EL (cell line): ENCODE data around the gene RORB.
A peak's percentile ranks its signal among the peaks of the same experiment; 100 is the strongest.

Experiments
- DNase-seq: peaks from one replicate; pipeline ENCODE4 v3.0.0-alpha.2; 2016

Gene RORB

DNA sequence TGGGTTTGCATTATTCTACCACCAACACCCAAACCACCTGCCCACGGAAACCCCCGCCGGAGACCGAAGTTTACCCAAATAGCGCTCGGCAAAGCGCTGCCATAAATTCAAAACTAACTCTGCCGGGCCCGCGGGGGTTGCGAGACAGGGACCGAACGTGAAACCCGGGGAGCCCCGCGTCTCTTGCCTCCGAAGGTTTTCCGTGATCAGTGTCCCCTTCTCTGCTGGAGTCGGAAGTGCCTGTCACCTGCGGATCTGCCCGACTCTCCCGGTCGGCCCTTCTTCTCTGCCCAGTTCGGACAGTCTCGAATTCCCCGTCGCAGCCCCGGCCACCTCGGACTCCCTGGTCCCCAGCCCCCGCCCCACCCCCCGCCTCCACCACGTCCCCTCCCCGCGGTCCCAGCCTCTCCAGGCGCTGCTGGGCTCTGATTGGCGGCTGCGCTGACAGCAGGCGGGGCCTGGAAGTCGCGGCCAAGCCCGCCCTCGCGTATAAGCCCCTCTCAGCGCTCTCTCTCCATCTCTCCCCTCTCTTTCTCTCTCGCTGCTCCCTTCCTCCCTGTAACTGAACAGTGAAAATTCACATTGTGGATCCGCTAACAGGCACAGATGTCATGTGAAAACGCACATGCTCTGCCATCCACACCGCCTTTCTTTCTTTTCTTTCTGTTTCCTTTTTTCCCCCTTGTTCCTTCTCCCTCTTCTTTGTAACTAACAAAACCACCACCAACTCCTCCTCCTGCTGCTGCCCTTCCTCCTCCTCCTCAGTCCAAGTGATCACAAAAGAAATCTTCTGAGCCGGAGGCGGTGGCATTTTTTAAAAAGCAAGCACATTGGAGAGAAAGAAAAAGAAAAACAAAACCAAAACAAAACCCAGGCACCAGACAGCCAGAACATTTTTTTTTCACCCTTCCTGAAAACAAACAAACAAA lies at the start of gene RORB:
Gene RORB (plus strand): TSS at position 517 of the 929 bp plus-strand sequence. CDS start 642 bp downstream, outside the sequence.
- peak; percentile 26 for DNase-seq

DNA sequence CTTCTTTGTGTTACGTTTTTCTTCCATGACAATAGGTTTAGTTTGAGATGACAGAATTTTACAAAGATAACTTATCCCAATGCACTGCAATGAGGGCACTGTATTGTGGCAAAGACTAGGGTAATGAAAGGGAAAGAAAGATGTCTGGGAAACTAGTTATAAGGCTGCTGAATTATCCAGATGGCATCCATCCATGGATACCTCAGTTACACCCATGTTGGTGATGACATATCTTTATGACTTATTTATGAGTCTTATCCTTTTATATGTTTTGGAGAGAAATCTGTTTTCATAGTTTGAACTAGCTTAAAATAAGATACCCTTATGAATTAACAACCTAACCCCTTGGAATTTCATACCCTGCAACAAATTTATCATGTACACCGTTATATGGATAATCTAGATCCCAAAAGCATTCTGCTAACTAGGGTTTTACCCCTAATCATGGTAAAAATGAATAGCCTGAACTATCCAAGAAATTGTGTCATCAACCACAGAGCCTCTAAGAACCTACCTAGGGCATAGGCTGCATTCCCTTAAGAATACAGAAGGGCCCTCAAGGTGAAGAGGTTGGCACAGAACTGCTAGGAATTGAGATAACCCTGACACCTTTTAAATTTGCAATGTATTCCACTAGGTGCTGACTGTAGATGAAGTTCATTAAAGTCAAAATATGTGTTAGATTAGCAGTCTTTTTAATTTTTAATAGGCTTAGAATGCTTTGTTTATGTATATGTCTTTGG lies 49.5 kb upstream of the RORB start:
- no peak for DNase-seq

DNA sequence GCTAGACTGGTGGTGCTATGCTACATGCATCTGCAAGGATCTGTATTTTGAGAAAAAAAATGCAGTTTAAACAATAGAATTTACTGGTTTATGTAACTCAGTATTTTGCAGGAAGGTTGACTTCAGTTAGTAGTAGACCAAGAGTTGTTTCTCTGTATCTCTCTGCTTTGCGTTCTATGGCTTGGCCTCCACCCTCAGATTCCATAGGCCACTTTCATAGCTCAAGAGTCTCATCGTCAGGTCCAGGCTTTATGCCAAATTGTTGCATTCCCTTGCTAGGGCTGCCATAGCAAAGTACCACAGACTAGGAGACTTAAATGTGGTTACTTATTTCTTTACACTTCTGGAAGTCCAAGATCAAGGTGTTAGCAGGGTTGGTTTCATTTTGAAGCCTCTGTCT lies 48.1 kb upstream of the RORB start:
- DNase-seq: no peak

DNA sequence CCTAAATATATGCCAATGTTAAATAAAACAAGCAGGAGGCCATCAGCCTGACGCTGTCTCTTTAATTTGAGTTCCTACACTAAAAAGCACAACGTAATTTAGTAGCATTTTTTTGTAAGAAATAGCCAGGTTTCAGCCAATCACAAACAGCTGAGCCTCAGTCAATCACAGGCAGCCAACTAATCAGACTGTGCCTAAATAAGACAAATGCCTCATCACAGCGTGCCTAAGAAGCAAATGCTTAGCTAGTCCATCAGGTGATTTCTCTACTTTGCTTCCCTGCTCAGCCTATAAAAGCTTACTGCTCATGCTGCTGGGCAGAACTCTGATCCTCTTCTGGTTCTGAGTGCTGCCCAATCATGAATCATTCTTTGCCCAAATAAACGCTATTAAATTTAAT lies 38.3 kb upstream of the RORB start:
- no peak for DNase-seq

DNA sequence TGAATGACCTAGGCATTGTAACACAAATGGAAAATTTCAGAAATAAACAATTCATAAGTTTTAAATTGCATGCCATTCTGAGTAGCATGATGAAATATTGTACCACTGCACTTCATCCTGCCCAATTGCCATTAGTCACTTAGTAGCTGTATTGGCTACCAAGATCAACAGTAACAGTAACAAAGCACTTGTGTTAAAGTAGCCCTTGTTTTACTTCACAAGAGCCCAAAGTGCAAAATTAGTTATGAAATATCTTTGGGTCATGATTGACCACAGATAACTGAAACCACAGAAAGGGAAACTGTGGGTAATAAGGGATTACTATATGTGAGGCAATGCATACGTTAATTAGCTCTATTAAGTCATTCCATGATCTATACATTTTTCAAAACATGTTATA lies 33.3 kb upstream of the RORB start:
- DNase-seq: no peak

DNA sequence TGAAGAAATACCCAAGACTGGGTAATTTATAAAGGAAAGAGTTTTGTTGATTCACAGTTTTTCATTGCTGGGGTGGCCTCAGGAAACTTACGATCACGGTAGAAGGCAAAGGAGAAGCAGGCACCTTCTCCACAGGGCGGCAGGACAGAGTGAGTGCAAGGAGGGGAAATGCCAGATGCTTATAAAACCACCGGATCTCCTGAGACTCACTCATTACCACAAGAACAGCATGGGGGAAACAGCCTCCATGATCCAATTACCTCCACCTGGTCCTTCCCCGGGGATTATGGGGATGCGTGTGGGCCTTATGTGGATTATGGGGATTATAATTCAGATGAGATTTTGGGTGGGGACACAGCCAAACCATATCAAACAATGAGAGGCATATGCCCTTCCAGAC lies 18.5 kb upstream of the RORB start:
- DNase-seq: no peak

DNA sequence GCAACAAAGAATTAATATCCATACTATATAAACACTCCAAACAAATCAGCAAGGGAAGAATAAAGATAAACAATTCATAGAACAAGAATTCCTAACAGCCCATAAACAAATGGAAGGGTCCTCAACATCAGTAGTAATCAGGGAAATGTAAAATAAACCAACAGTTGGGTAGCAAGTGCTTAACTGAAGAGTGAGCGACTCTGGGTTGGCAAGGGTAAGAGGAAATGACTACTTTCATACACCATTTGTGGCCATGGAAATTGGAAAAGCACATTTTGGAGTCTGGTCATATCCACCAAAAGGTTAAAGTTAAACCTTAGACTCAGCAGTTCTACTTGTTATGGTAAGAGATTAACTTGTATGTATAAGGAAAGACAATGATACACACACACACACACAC lies 17.4 kb upstream of the RORB start:
- DNase-seq: no peak

DNA sequence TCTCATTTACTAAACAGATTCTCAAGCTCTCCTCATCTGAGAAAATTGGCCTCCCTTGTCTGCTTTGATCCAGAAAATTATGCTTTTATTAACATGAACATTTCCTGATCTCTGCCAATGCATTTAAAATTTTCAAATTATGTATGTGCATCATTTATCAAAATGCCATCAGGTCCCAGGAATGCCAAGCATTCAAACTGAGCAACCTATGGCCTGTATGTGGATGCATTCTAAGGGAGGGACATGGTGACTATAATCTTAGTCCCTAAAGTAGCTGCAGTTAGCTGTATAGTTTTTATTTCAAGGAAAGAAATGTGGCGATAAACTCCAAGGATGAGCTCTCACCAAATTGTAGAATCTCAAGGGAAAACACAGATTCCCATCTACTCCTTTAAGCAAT lies 9.7 kb upstream of the RORB start:
- no peak for DNase-seq

DNA sequence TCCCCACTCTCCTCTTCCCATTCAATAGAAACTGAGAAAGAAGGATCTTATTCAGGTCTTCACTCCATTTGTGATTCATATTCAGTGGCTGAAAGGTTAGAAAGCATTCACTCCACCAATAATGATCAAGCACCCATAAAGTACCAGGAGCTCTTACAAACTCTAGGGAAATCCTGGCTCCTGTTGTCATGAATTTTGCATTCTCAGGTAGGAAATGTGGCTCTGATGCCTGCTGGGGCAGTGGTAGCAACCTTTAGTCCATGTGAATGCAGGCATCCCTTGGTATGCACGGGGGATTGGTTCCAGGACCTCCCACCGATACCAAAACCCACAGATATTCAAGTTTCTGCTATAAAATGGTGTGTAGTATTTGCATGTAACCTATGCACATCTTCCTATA lies 3.6 kb upstream of the RORB start:
- no peak for DNase-seq

DNA sequence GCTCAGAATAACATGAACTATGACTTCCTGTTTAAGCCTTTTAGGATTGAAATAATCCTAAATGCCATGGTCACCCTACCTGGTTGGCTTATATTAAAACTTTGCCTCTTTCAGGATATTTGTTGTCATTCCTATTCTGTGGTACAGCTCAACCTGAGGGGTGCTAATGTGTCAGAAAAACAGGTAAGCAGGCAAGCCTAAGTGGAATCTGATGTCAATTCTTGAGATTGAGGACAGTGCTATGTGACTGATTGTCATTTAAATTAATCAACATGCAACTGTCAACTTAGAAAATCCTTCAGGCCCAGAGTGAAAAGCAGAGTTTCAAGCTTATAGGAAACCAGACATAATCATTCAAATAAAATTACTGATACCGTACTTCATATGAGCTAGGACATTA lies 2.6 kb upstream of the RORB start:
- no peak for DNase-seq

DNA sequence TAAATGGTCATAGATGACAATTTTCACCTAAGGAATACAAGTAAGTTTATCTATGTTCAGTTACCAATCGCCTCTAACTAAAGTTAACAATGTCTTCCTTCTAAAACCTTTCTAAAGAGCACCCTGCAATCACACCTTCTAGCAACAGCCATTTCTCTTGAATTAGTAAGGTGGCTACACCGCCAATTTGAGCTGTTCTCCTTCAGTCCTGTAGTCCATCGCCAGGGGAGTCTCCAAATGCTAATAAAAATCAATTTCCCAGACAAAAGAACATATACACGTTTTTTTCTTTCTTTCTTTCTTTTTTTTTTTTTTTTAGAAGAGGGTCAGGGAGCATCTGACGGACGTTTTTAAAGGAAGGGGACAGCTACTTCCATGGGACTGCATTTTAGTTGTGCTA lies 729 bp upstream of the RORB start:
- DNase-seq: no peak

DNA sequence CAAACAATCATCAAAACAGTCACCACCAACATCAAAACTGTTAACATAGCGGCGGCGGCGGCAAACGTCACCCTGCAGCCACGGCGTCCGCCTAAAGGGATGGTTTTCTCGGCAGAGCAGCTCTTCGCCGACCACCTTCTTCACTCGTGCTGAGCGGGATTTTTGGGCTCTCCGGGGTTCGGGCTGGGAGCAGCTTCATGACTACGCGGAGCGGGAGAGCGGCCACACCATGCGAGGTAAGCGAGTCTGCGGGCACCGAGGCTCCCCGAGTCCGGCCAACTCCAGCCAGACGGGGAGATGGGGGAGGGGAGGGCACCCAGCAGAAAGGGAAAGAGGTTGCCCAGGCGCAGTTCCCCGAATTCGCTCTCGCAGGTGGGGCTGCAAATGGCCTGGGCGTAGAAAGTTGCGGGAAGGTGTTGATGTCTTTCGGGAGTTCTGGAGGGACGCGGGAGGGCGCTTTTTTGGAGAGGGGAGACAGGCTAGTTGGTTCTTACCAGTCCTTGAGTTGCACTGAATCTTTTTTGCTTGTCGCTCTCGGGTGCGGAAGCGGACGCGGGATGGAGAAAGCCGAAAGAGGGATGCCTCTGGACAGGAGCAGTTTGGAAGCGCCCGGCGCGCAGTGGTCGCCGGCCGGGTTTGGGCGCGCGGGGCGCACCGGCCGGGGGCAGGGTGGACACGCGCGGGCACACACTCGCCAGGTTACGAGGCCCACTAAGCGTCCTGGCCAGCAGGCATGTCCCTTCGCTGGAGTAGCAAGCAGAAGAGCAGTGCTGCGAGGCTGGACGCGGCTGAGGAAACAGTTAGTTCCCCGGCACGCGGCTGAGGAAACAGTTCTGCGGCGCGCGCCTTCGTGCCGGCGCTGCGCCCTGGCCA lies 849 bp downstream of the RORB start:
- DNase-seq: peak; percentile 17

DNA sequence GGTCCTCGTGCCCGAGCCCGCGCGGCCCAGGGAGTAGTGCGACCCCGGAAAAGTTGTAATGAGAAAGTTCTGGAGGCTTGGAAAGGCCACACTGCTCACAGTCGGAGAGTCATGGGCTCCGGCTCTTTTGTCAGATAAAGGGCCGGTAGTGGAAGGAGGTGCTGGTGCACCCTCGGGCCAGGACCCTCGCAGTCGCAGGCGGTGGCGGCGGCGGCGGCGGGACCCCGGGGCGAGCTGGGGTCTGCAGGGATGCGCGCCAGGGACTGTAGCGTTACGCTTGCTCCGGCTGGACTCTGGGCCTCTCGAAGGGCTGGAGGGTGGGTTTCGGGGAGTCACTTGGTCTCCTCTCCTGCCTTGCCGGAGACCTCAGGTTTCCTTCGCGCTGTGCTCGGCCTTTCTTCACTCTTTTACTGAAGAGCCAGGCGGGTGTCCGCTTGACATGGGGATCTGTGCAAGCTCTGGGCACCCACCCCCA lies 1.5 kb downstream of the RORB start:
- no peak for DNase-seq

DNA sequence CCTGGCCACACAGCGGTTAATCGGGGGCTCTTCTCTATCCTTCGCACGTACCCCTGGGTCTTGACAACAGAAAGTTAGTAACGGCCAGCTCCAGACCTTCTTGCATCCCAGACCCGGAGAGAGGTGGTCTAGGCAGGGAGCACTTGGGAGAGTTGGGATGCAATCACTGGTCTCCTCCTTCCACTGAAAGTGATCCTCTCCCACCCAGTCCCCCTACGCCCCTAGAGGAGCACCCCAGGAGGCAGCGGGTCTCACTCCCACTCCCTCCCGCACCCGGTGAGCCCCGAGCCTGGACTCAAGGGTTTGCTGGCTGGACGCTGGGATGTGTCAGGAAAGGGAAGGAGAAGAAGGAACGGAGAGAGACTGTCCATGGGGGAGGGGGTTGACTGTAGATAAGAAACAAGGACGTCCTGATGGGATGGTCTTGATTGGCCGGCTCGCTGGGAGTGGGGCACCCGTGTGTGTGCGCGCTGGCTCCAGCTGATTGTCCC lies 2.0 kb downstream of the RORB start:
- DNase-seq: no peak

DNA sequence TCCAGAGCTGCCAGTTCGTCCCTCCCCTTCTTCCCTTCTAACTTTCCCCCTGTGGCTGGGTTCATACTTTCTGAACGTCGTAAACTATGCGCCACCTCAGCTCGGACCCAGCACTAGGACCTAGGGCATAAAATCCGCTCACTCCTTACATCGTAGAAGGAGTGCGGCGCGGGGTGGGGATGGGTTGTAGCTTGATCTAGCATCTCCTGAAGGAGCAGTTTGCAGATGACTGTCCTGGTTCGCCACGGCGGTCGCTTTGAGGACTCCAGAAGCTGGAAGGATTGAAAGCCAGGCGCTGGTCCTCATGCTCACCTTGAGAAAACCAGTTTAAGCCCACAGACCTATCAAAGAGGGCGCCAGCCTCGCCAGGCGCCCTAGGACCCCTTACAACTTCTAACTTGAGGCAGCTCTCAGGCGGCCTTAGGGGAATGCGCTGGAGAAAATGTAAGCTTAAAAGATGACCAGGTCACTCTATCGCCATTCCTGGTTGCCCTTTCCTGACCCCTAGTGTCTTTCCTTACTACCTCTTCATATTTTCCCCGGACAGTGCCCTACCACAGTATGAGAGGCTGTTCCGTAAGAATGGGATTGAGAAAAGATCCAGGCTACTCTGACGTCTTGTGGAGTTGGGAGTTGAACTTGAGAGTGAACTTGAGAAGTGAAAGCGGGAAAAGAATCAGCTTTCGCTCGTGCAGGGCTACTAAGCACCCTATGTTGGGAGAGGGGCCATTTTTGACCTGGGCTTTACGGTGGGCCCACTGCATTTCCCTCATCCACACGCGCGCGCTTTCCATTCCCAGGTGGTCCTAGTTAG lies 2.8 kb downstream of the RORB start:
- no peak for DNase-seq

DNA sequence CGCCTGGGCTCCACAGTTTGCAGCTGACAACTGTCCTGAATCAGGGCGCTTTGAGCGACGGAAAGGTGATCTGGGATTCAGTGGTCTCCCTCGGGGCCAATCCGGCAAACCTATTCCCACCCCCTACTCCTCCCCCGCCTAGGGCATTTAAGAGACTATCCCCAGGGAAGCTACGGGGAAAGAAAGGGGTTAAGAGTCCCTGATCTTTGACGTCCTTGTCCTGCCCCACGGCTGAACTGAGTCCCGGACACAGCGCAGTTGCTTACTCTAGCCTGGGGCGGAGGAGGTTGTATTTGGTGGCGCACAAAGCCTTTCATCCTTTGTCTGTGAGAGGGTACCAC lies 3.4 kb downstream of the RORB start:
- no peak for DNase-seq

DNA sequence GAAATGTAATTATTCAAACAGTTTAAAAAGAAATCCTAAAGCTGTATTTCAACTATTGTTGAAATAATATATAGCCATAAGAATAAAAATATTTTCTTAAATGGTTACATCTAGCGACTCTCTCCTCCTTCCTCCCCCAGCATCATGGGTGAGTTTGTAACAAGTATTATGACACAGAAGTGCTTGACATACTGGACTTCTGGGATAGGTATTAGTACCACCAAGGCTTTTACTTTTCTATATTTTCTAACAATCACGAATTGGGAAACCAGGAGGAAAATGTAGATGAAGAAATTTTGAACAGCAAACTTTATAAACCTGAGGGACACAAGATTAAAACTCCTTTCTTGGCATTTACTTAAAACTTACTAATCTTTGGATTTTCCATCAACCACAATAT lies 4.4 kb downstream of the RORB start:
- no peak for DNase-seq

DNA sequence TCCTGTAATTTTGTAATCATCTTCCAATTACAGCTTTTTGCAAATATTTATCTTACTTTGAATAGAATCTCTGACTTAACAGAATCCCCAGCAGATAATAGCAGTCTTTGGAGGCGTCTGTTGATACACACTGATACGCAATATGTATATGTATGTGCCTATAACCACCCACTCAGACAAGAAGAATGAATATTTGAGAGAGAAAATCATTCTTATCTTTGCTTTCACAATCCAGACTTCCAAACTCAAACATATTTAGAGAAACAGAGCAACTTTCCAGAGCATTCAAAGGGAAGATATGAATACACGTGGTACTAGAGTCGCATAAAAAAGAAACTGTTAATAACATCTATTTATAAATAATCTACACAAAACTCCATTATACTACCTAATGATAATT lies 6.1 kb downstream of the RORB start:
- DNase-seq: no peak

DNA sequence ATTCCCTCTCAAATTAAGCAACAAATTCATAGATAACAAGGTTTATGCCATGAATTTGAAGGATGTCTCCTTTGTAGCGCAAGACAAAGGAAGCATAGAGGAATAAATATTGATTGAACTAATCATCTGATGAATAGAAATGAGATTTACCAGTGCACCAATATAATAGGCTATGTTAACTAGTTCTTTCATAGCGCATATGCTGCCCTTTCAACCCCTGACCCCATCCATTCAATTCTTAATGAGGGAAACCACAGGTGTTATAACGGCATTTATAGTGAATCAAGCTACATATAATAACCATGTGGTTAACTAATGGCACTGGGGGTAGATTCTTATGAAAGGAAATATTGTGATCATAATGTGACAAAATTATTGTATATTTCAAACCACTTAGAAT lies 6.5 kb downstream of the RORB start:
- no peak for DNase-seq

DNA sequence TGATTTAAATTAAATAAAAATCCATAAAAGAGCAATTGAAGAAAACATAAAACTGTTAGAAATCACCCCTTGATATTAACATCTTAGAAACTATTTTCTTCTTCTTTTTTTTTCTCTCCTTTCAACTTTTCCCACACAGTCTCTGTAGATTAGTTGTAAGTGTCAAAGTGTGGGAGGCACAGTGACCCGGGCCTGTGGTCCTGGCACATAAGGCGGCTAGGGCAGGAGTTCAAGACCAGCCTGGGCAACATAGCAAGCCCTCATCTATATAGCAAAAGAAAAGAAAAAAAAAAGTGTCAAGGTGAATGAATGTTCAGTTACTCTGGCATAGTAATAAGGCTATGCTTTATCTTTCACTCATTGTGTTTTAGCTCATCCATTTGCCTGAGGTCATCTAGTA lies 14.2 kb downstream of the RORB start:
- DNase-seq: no peak

DNA sequence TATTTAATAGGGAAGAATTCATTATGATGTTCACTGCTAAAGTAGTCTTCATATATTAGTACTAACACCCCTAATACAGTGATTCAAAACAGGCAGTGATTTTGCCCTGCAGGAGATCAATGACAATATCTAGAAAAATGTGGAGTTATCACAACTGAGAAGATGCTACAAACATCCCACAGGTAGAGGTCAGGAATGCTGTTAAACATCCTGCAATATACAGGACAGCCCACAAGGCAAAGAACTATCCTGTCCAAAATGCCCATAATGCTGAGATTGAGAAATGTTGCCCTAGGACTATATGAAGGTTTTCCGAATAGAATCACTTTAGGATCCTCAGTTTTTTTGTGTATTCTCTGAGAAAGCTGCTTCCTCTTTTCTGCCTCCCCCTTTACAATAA lies 15.3 kb downstream of the RORB start:
- DNase-seq: no peak

DNA sequence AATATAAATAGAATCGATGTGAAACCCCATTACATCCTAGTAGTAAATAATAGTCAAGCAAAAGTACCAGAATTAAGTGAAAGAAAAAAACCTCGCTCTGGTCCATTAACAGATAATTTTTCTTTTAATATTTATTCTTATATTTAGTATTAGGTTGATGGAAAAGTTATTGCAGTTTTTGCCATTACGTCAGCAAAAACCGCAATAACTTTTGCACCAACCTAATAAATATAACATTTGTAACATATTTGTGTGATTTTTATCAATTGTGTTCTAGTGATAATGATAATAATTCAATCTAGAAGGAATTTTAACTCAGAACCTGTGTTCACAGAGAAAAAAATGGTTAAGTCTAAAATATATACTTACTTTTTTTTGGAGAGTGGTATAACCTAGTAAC lies 16.1 kb downstream of the RORB start:
- DNase-seq: no peak
